MM.1S (cell line): Measurements from ENCODE around the gene TSGA10IP.
A peak's percentile ranks its signal among the peaks of the same experiment; 100 is the strongest.

ENCODE experiments used
- DNase-seq: peaks from one replicate; pipeline ENCODE4 v3.0.0-alpha.2; 2015
- H2AFZ ChIP-seq: fragments of 300-600 bp; sonication (generic); 2 replicates; pipeline ENCODE4 v1.6.0; 2016; ENCODE audit warnings: antibody characterized with exemption, low read length
- H3F3A ChIP-seq: fragments of 300-600 bp; sonication (generic); 2 replicates; pipeline ENCODE4 v1.6.1; 2016; ENCODE audit warnings: mild to moderate bottlenecking, antibody characterized with exemption, low read length, moderate library complexity, mixed read lengths; ENCODE audit not compliant: insufficient read depth
- H3K27ac ChIP-seq: fragments of 300-600 bp; sonication (generic); 2 replicates; pipeline ENCODE4 v1.5.1; 2016; ENCODE audit warnings: mild to moderate bottlenecking, low read length
- H3K27me3 ChIP-seq: fragments of 300-600 bp; sonication (generic); replicated peaks from 2 replicates; pipeline ENCODE4 v1.6.0; 2016; ENCODE audit warnings: low read length; ENCODE audit not compliant: insufficient read depth
- H3K36me3 ChIP-seq: fragments of 300-600 bp; sonication (generic); replicated peaks from 2 replicates; pipeline ENCODE4 v1.6.1; 2016; ENCODE audit warnings: mild to moderate bottlenecking, low read length, mixed read lengths; ENCODE audit not compliant: insufficient read depth
- H3K4me1 ChIP-seq: fragments of 300-600 bp; sonication (generic); 2 replicates; pipeline ENCODE4 v1.6.1; 2016; ENCODE audit warnings: low read length, mixed read lengths
- H3K4me2 ChIP-seq: fragments of 300-600 bp; sonication (generic); 2 replicates; pipeline ENCODE4 v1.6.0; 2016; ENCODE audit warnings: low read depth, low read length
- H3K4me3 ChIP-seq: fragments of 300-600 bp; sonication (generic); 2 replicates; pipeline ENCODE4 v1.5.1; 2016; ENCODE audit warnings: low read length, mixed read lengths
- H3K79me2 ChIP-seq: fragments of 300-600 bp; sonication (generic); 2 replicates; pipeline ENCODE4 v1.6.1; 2016; ENCODE audit warnings: mixed run types, low read length, mixed read lengths
- H3K9ac ChIP-seq: fragments of 300-600 bp; sonication (generic); 2 replicates; pipeline ENCODE4 v1.6.1; 2016; ENCODE audit warnings: low read length, mixed read lengths
- H3K9me2 ChIP-seq: fragments of 300-600 bp; sonication (generic); replicated peaks from 2 replicates; pipeline ENCODE4 v1.6.1; 2016; ENCODE audit warnings: mild to moderate bottlenecking, low read length, mixed read lengths; ENCODE audit not compliant: insufficient read depth
- H3K9me3 ChIP-seq: fragments of 300-600 bp; sonication (generic); replicated peaks from 2 replicates; pipeline ENCODE4 v1.6.1; 2016; ENCODE audit warnings: mild to moderate bottlenecking, low read length, mixed read lengths; ENCODE audit not compliant: insufficient read depth
- H4K20me1 ChIP-seq: fragments of 300-600 bp; sonication (generic); 2 replicates; pipeline ENCODE4 v1.6.1; 2016; ENCODE audit warnings: mild to moderate bottlenecking, low read length, moderate library complexity, mixed read lengths; ENCODE audit not compliant: insufficient read depth
- CTCF ChIP-seq: fragments of 300-600 bp; sonication (generic); IDR thresholded peaks from 2 replicates; pipeline ENCODE4 v1.5.1; 2016; ENCODE audit warnings: antibody characterized with exemption, low read length, mixed read lengths
- EZH2 ChIP-seq: fragments of 300-600 bp; sonication (generic); optimal IDR thresholded peaks from 2 replicates; pipeline ENCODE3; 2017; ENCODE audit warnings: low read depth, mild to moderate bottlenecking, antibody characterized with exemption, low read length, mixed read lengths
- EZH2phosphoT487 ChIP-seq: fragments of 300-600 bp; sonication (generic); IDR thresholded peaks from 2 replicates; pipeline ENCODE4 v1.6.1; 2018; ENCODE audit warnings: antibody characterized with exemption, low read length

Gene TSGA10IP

GRCh38 chr11:65925397-65925796, 19.9 kb upstream of the TSGA10IP start:
- Histone ChIP-seq H3K4me2 (no peak overlapping the region), H3K27ac (no peak overlapping the region), H3K27me3 (no peaks in the 10 kb centered on the region), H3K79me2 (peaks cover 4% of the 10 kb centered on the region), H3F3A (peaks cover 18% of the 10 kb centered on the region), H3K36me3 (no peaks in the 10 kb centered on the region), H4K20me1 (no peaks in the 10 kb centered on the region), H2AFZ (no peak overlapping the region), H3K4me1 (peaks cover 21% of the 10 kb centered on the region), H3K4me3 (no peak overlapping the region), H3K9me3 (no peaks in the 10 kb centered on the region), H3K9me2 (no peaks in the 10 kb centered on the region), H3K9ac (no peak overlapping the region)
- no peak for DNase-seq
- TF ChIP-seq EZH2phosphoT487: no peak
- TF ChIP-seq EZH2: no peak
- no peak for TF ChIP-seq CTCF

GRCh38 chr11:65927904-65928397, 17.3 kb upstream of the TSGA10IP start:
- Histone ChIP-seq H3K36me3 (no peaks in the 10 kb centered on the region), H4K20me1 (no peaks in the 10 kb centered on the region), H3F3A (peaks cover 18% of the 10 kb centered on the region), H3K4me3 (peak overlapping the region; percentile 37; the same call in 1 of the 2 replicates), H3K79me2 (no peaks in the 10 kb centered on the region), H3K4me2 (peak overlapping the region; percentile 71), H3K9ac (peak overlapping the region; percentile 41; the same call in 1 of the 2 replicates), H3K9me2 (no peaks in the 10 kb centered on the region), H3K27ac (peak overlapping the region; percentile 72), H2AFZ (peak overlapping the region; percentile 60), H3K27me3 (no peaks in the 10 kb centered on the region), H3K9me3 (no peaks in the 10 kb centered on the region), H3K4me1 (peaks cover 21% of the 10 kb centered on the region)
- peak; percentile 94 for DNase-seq
- no peak for TF ChIP-seq EZH2phosphoT487

GRCh38 chr11:65928667-65929066, 16.6 kb upstream of the TSGA10IP start:
- Histone ChIP-seq H3K4me1 (peaks cover 21% of the 10 kb centered on the region), H2AFZ (peak overlapping the region; percentile 40), H3K79me2 (no peaks in the 10 kb centered on the region), H3K27ac (peak overlapping the region; percentile 72), H3K4me3 (peak overlapping the region; percentile 37), H3F3A (peaks cover 18% of the 10 kb centered on the region), H3K36me3 (no peaks in the 10 kb centered on the region), H4K20me1 (no peaks in the 10 kb centered on the region), H3K9ac (peak overlapping the region; percentile 41; the same call in 1 of the 2 replicates), H3K9me3 (no peaks in the 10 kb centered on the region), H3K4me2 (peak overlapping the region; percentile 71), H3K27me3 (no peaks in the 10 kb centered on the region), H3K9me2 (no peaks in the 10 kb centered on the region)
- TF ChIP-seq CTCF (no peak), EZH2phosphoT487 (no peak), EZH2 (no peak)
- peak; percentile 50 for DNase-seq

GRCh38 chr11:65931773-65932557, 13.3 kb upstream of the TSGA10IP start:
- H3K79me2 ChIP-seq: no peaks in the 10 kb centered on the region
- TF ChIP-seq EZH2phosphoT487: no peak
- no peak for TF ChIP-seq EZH2
- 0 out of 2 replicates have a peak, but pooled peaks have one; percentile 4 for TF ChIP-seq CTCF
- H4K20me1 ChIP-seq: no peaks in the 10 kb centered on the region
- no peak overlapping the region for H3K4me3 ChIP-seq
- no peak overlapping the region for H3K27ac ChIP-seq
- no peak for DNase-seq
- no peaks in the 10 kb centered on the region for H3K36me3 ChIP-seq
- H3K9ac ChIP-seq: no peak overlapping the region
- peaks cover 21% of the 10 kb centered on the region for H3K4me1 ChIP-seq
- peaks cover 18% of the 10 kb centered on the region for H3F3A ChIP-seq
- H3K9me2 ChIP-seq: no peaks in the 10 kb centered on the region
- H2AFZ ChIP-seq: no peak overlapping the region
- no peaks in the 10 kb centered on the region for H3K9me3 ChIP-seq
- no peak overlapping the region for H3K4me2 ChIP-seq
- H3K27me3 ChIP-seq: no peaks in the 10 kb centered on the region
